HG03342 (cell line): Measurements from ENCODE around the gene FAM217A.

ENCODE experiments used
- ATAC-seq: cut with Tn5 transposase; IDR thresholded peaks from one replicate; pipeline ENCODE4 v1.9.1; 2021; ENCODE audit warnings: mild to moderate bottlenecking, moderate library complexity; ENCODE audit not compliant: unreplicated experiment

FAM217A gene

DNA sequence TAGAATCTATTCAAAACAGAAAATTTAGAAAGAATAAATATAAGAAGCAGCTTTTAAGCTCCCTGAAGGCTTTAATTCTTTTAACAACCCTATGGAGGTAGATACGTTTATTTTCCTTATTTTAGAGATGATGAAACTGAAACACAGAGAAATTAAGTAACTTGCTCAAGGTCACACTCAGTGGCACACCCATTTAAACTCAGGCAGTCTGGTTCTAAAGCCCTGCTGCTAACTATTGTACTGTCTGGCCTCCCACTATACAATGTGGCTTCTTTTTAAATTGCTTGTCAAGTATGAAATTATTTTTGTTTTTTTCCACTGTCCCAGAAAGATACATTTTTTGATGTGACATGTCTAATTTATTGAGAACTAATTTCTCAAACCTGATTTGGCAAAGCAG, 55.7 kb downstream of the FAM217A start:
- no peak for ATAC-seq

- peak; percentile 2 for ATAC-seq
Measured at GRCh38 chr6:4021854-4022695, 56.9 kb downstream of the FAM217A start.

- ATAC-seq, result peak; percentile 50
Measured at GRCh38 chr6:4021133-4021853, 57.6 kb downstream of the FAM217A start.

- ATAC-seq, result no peak
Measured at GRCh38 chr6:4020822-4021132, 58.2 kb downstream of the FAM217A start.

- no peak for ATAC-seq
Measured at GRCh38 chr6:4018924-4019236, 60.1 kb downstream of the FAM217A start.
